H1 (cell line): ENCODE results near the gene CFAP221.

Source experiments
- EP300 ChIP-seq, 2 experiments: IDR thresholded peaks; 1 replicate in 1 of 2; 2 replicates in 1 of 2; pipeline ENCODE4 v1.6.1; 2011 to 2012; ENCODE audit warnings: low read depth in 2 of 2, low read length in 2 of 2, mild to moderate bottlenecking in 2 of 2, borderline replicate concordance in 1 of 2, inconsistent platforms in 1 of 2, moderate library complexity in 1 of 2
- MAFK ChIP-seq: IDR thresholded peaks from 2 replicates; pipeline ENCODE4 v1.6.1; 2012; ENCODE audit warnings: low read depth, mild to moderate bottlenecking, improper control_type of control experiment, low read length
- RAD21 ChIP-seq, 2 experiments: IDR thresholded peaks in 1 of 2; conservative IDR thresholded peaks in 1 of 2; 2 replicates each; pipeline ENCODE4 v1.6.1; 2011; ENCODE audit warnings: low read depth in 2 of 2, low read length in 2 of 2, improper control_type of control experiment in 1 of 2, inconsistent platforms in 1 of 2, mild to moderate bottlenecking in 1 of 2, moderate library complexity in 1 of 2
- TAF1 ChIP-seq: IDR thresholded peaks from 2 replicates; pipeline ENCODE4 v1.6.1; 2011; ENCODE audit warnings: mild to moderate bottlenecking, low read depth, low read length
- TBP ChIP-seq: IDR thresholded peaks from 2 replicates; pipeline ENCODE4 v1.6.1; 2011; ENCODE audit warnings: low read depth, low read length, improper control_type of control experiment
- TF ChIP-seq, protein P1 (sequence below): IDR thresholded peaks from 2 replicates; pipeline ENCODE4 v1.6.1; 2011; ENCODE audit warnings: low read length, improper control_type of control experiment
- TF ChIP-seq, protein P2 (sequence below), 3 experiments: IDR thresholded peaks; 1 replicate in 2 of 3; 2 replicates in 1 of 3; pipeline versions ENCODE4 v1.5.1 to v1.6.1; 2011; ENCODE audit warnings: low read length in 3 of 3, mild to moderate bottlenecking in 3 of 3, inconsistent platforms in 2 of 3, low read depth in 1 of 3, moderate library complexity in 1 of 3; ENCODE audit not compliant: insufficient read depth in 1 of 3; ENCODE audit errors: control extremely low read depth in 1 of 3

DNA sequence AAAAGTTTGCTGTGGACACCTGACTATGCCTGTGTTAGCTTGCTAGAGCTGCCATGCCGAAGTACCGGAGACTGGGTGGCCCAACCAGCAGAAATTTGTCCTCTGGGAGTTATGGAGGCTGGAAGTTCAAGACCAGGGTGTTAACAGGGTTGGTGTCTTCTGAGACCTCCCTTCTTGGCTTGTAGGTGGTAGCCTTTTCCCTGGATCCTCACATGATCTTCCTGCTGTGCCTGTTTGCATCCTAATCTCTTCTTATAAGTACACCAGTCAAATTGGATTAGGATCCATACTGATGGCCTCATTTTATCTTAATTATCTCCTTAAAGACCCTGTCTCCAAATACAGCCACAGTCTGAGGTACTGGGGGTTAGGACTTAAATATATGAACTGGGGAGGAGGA lies 135.6 kb downstream of the CFAP221 start:
- TF ChIP-seq, protein P1, sequence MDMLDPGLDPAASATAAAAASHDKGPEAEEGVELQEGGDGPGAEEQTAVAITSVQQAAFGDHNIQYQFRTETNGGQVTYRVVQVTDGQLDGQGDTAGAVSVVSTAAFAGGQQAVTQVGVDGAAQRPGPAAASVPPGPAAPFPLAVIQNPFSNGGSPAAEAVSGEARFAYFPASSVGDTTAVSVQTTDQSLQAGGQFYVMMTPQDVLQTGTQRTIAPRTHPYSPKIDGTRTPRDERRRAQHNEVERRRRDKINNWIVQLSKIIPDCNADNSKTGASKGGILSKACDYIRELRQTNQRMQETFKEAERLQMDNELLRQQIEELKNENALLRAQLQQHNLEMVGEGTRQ = no peak
- TF ChIP-seq TAF1 (no peak), RAD21 (IDR thresholded peaks at IDR 0.05 in 1 of 2, conservative IDR thresholded peaks at IDR 0.05 in 1 of 2; ENCODE audit: low read depth in 2 of 2, low read length in 2 of 2) (no peak), TBP (no peak), MAFK (no peak), EP300 (IDR thresholded peaks at IDR 0.05; ENCODE audit: borderline replicate concordance in 1 of 2, low read depth in 2 of 2, low read length in 2 of 2) (no peak)
- TF ChIP-seq, protein P2, sequence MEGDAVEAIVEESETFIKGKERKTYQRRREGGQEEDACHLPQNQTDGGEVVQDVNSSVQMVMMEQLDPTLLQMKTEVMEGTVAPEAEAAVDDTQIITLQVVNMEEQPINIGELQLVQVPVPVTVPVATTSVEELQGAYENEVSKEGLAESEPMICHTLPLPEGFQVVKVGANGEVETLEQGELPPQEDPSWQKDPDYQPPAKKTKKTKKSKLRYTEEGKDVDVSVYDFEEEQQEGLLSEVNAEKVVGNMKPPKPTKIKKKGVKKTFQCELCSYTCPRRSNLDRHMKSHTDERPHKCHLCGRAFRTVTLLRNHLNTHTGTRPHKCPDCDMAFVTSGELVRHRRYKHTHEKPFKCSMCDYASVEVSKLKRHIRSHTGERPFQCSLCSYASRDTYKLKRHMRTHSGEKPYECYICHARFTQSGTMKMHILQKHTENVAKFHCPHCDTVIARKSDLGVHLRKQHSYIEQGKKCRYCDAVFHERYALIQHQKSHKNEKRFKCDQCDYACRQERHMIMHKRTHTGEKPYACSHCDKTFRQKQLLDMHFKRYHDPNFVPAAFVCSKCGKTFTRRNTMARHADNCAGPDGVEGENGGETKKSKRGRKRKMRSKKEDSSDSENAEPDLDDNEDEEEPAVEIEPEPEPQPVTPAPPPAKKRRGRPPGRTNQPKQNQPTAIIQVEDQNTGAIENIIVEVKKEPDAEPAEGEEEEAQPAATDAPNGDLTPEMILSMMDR (IDR thresholded peaks at IDR 0.05; ENCODE audit: control extremely low read depth in 1 of 3, insufficient read depth in 1 of 3, low read depth in 1 of 3, low read length in 3 of 3) = no peak
